ENCODE results near the gene ANXA3.
A peak's percentile ranks its signal among the peaks of the same experiment; 100 is the strongest.
"Not testable (repeated sequence)": the region's sequence is repeated elsewhere in the genome, so short reads cannot be mapped to it uniquely, and the experiment has no call there.

Gene ANXA3

DNA sequence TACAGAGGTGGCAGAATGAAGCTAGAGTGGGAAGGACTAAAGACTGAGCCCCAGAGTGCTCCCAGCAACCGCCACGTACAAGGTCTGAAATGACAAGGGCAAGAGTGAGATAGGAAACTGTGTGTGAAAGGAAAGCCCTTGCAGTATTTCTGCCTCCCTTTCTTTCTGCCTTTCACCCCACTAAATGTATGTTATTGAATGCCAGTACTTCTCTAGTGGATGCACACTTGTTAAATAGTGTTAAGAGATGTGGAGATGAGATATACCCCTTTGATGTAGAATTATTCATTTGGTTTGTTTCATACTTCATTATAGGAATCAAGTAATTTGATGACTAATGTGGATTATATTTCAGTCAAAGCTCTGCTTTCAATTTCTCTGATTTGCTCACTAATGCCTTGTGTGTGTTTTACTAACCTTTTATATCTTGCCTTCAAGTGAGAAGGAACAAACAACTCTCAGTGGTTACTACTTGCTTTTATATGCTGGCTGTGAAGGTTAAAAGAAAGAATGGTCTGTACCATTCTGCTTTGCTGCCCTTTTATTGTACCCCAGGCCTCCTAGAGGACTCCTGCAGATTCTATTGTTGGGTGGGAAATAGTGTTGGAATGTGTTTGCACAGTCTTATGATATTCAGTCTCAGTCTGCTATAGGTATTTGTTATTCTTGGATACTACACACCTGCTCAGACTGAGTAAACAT is 8.0 kb upstream of the ANXA3 start:
- no peak for DNase-seq

DNA sequence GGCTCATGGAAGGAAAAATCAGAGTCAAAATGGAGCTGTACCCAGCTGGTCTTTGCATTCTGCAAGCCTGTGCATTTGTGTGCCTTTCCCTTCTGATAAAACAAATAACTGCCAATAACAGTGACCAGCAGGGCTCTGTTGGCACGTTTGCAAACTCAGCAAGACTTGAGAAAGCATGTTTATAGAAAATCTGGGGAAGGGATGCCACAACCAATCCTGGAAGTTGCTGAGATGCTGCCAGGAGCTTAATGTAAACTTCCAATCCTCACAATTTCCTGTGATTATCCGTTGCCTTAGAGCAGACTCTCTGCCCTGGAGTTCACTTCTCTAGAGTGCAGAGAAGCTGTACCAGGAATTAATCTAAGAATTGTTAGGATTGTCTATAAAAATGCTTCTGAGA is 6.9 kb upstream of the ANXA3 start:
- DNase-seq, result no peak

DNA sequence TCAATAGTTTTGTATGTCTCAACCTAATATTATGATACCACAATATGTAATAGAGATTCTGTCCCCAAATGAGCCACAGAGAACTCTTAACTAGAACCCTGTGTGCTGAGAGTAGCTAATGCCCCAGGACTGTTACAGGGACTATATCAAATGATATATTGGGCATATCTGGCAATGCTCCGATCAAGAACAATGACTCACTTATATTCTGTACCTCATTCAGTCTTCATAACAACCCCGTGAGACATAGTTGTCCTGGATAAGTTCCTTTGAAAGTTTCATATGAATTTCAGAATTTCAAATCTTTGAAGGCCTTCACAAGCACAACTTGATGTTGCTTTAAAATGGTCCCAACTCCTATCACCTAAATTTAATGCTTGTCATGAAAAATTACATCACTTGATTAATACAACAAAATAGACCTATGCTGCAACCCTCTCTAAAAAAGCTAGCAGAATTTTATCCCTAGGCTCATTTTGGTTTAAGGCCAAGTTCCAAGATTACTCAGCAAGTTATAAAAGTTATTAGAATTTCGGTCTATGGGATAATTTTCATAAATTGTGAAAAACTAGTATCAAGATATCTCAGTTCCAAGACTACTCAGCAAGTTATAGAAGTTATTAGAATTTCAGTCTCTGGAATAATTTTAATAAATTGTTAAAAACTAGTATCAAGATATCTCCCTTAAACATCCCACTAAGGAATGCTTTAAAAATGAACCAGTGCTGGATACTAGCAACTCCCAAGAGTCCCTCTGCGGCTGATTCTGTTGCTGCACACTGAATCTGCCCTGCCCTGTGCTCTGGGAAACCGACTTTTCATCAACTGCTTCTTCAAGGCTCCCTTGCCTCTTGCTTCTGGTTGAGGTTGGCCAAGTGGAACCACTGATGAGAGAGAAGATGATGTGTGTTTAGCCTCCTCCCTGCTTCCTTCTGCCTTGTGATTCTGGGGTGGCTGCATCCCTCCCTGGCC is 6.0 kb upstream of the ANXA3 start:
- DNase-seq, result no peak

DNA sequence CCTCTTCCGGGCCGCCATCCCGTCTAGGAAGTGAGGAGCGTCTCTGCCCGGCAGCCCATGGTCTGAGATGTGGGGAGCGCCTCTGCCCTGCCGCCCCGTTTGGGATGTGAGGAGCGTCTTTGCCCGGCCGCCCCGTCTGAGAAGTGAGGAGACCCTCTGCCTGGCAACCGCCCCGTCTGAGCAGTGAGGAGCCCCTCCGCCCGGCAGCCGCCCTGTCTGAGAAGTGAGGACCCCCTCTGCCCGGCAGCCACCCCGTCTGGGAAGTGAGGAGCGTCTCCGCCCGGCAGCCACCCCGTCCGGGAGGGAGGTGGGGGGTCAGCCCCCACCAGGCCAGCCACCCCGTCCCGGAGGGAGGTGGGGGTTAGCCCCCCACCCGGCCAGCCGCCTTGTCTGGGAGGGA is 3.7 kb upstream of the ANXA3 start:
- DNase-seq, result not testable (repeated sequence)

DNA sequence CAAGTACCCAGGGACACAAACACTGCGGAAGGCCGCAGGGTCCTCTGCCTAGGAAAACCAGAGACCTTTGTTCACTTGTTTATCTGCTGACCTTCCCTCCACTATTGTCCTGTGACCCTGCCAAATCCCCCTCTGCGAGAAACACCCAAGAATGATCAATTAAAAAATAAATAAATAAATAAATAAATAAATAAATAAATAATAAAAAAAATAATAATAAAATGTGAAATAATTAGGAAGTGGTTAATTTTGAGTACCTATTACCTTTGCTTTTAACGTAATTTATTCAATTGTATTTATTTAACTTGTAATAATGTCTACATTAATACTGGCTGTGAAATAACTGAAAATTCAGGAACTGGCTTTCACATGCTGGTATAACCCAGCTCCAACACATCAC is 2.7 kb upstream of the ANXA3 start:
- not testable (repeated sequence) for DNase-seq

DNA sequence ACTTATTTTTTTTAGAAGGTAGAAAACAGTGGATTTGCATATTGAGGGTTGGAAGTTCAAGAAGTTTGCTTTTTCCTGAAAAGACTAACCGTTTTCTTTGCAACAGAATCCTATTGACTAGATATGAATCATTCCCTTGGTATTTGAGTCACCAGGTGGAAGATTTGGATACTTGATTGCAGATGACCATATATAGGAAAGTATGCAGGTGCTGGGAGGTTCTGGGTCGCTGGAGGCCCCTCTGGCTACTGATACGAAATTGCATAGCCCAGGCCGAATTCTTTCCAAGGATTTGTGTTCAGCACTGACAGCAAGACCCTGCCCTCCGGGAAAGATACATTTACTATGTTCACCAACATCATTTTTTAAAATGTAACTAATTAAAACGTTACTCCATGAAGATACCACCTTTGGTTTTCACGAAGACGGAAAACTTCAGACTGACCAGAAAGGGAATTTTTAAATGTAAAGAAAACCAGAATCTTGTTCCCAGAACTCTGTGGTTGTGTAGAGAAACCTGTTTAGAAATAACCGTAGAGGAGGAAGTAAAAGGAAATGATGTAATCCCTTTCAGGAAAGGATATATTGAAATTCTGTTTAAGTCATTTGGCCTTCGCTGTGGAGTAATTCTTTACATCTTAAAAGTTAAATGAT is 946 bp downstream of the ANXA3 start:
- DNase-seq, result peak in 2 of 4 experiments; percentile 57 to 61

DNA sequence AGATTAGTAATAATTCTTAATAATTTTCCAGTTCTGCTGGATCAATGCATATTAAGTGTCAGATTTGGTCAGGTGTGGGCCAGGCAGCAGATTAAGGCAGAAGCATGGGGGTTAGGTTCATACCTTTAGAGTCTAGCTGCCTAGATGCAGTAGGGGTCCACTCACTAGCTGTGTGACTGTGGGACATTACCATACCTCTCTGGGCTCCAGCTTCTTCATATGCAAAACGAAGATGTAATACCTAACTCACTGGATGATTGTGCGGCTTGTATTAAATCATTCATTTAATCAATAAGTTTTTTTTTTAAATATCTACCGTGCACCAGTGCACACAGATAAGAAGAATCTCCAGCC is 1.4 kb downstream of the ANXA3 start:
- DNase-seq, result no peak

DNA sequence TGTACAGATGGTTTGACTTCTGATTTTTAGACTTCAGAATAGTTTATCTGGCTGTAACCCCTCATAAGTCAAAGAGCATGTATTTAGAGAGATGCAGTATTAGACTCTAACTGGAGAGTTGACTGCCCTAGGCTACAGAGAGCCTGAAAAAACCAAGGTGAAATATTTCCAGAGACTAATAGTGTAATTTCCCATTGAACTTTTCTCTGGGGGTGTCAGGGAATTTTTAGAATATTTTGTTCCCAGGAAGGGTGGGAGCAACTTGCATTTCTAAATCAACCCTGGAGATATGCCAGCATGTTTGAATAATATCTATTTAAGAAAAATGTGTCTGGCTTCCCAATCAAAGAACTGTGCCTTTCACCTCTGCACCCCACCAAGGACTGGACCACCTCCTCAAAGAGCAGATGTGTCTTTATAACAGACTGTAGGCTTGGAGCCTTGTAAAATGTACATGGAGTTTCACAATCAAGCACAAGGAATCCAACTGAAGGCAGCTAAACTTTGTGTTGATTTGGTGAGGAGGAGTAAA is 2.0 kb downstream of the ANXA3 start:
- DNase-seq, result no peak

DNA sequence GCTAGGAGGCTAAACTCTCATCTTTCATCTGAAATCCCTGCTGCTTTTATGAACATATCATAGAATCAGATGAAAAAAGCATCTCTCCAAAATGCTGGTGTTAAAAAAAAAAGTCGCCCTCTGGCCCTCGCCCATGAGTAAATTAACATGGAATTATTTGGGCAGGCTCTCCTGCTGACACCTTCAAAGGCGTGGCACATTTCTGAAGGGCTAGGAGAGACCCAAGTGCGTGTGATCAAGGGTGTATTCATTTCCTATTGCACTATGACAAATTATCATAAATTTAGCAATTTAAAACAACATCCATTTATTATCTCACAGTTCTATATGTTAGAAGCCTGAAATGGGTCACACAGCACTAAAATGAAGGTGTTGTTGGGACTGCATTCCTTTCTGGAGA is 5.1 kb downstream of the ANXA3 start:
- DNase-seq, result no peak

DNA sequence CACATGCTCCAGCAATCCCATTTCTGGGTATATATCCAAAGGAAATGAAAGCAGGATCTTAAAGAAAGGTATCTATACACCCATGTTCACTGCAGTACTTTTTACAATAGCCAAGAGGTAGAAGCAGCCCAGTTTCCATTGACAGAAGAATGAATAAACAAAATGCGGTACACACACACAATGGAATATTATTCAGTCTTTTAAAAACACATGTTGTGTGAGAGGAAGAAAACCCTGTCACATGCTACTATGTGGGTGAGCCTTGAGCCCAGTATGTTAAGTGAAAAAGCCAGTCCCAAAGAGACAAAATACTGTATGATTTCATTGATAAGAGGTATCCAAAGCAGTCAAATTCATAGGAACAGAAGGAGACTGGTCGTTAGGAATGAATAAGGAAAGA is 6.3 kb downstream of the ANXA3 start:
- peak in 2 of 4 experiments; percentile 6 to 10 for DNase-seq

DNA sequence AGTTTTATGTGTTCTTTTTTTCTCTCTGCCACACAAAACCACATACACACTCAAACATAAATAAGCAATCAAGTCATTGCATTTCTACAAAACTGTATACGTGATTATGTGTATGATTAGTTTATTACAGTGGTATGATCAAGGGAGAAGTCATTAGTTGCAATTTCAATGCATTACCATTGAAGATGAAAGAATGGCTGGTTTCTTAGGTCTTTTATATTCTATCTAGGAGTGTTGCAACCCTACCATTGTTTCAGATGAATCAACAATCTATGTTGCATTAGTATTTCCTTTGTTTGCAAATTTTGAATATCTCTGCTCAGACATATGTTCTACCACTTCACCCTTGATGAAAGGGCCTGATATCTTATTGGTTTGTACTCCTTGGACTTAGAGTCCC is 6.8 kb downstream of the ANXA3 start:
- no peak for DNase-seq

DNA sequence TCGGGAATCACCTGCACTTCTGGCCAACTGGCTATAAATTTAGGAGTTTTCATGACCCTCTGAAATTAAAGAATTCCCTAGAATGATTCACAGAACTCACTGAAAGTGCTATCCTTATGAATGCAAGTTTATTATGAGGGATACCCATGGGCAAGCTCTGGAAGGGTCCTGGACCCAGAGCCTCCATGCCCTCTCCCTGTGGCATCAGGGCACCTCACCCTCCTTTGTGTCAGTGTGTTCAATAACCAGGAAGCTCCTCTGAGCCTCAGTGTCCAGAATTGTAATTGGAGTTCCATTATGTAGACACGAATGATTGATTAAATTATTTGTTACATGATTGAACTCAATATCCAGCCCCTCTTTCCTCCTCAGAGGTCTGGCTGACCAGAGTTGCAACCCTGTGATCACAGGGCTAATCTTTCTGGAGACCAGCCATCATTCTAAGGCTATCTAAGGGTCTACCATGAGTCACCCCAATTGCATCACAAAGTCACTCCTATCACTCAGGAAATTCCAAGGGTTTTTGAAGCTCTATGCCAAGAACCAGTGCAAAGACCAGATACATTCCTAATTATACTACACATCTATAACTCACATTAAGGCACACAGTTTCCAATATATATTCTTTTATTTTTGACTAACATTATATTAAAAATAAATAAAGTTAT is 8.9 kb downstream of the ANXA3 start:
- DNase-seq, result no peak

DNA sequence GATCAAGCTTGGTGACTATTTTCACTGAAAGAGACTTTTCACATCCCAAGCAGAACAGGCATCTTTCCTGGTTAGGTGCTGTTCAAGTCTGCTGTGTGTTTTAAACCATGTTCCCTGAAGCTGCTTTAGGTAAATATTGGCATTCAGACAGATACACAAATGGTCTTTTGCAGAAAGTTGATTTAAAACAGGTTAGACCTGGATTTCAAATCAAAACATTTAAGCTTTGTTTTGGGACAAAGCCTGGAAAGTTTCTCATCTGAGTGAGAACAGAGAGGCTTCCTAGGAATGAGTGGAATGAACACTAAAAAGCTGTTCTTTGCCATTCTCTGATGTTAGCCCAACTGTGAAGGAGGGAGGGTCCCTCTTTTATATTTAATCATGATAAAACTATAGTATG is 10.1 kb downstream of the ANXA3 start:
- no peak for DNase-seq

DNA sequence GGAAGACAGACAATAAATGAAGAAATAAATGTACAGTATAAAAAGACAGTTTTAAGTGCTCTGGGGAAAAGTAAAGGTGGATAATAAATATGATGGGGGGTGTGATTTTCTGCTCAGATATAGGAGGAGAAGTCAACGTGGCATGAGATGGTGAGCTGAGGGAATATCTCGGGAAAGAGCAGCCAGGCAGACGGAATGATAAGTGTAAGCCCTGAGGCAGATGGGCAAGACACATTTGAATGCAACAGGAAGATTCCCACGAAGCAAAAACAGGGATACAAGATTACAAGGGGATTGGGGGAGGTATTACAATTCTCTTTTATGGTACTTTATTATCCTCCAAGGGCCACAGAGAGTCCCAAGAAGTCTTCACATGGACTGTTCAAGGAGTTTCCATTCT is 11.1 kb downstream of the ANXA3 start:
- no peak for DNase-seq

DNA sequence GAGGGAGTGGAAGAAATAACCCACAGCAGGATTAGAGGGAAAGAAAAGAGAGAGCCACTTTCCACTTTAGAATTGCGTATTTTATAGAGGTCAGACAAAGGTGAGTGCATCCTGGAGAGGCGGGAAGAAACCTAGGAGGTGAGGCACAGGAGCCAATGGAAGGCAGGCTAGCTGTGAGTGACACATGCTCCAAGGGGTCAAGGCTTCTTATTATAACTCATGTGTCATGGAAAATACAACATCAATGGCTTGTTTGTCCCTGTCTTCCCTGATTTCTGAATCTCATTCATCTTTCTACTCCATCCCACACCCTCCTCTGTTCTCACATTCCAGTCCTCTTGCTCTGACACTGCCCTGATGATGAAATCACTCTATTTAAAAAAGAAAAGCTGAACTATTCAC is 14.4 kb downstream of the ANXA3 start:
- DNase-seq, result no peak

DNA sequence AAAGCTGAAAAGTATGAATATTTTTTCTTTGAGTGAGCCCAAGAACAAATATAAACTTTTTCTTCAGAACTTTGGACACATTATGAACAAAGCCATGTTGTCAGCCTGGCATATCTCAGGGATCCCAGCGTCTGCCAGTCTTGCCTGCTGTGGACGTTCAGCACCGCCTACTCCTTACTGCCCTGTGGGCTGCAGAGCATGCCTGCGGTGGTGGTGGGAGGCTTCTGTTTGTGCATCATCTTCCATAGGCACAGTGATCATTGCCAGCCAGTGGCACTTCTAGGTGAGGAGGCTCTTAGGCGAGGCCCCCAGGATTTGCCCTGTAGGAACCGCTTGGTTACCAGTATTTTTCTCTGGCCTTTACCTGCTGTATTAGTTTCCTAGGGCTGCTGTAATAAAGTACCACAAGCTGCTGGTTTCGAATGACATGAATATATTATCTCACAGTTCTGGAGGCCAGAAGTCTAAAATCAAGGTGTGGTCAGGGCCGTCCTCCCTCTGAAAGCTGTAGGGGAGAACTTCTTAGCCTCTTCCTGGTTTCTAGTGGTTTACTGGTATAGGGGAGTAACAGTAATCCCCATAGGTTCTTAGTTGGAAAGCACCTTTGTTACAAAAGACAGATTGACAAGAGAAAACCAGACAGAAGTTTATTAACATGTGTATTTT is 15.4 kb downstream of the ANXA3 start:
- DNase-seq, result no peak

DNA sequence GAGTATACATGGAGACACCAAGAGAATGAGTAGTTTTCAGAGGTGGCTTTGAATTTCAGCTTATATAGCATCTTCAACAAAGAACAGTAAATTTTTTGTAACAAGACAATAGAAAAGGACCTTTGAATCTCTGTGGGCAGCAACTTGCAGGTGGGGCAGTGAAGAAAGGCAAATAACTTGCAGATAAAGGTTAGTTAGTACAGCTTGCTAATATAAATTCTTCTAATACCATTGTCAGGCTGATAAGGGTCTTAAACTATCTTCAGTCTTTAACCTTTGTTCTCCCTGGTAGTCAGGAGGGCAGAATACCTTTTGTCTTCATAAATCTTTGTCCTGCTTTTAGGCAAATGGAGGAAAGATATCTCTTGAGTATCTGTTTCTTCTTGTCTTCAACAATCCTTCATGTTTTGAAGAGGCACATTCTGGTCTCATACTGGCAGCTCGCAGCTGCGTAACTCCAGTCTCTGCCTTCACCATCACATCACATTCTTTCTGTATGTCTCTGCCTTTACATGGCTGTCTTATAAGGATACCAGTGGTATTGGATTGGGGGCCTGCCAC is 16.0 kb downstream of the ANXA3 start:
- DNase-seq, result no peak

DNA sequence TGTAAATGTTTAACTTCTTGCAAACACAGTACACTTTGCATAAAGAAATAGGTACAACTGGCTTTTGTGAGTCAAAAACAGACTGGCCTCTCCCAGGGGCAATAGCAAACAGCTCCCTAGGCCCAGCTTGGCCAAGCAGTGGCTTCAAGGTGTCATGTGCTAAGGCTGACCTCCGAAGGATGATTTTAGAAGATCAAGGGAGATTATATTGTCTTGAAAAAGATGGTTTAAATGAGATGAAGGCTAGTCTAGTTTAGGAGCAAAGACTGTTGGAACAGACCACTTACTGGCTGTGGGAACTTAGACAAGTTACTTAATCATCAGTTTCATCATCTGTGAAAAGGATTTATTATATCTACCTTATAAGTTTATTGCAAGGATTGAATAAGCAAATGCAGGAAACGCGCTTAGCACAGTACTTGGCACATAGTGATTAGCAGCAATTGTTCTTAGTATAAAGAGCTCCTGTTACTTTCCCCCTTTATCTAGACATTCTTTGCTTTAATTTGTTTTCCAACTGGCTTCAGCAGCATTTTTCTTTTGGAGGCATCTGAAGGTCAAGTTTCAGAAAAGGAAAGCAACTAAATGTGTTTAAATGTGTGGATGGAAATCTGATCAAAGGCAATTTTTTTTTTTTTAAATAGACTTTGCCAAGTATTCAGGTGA is 17.2 kb downstream of the ANXA3 start:
- DNase-seq, result no peak

DNA sequence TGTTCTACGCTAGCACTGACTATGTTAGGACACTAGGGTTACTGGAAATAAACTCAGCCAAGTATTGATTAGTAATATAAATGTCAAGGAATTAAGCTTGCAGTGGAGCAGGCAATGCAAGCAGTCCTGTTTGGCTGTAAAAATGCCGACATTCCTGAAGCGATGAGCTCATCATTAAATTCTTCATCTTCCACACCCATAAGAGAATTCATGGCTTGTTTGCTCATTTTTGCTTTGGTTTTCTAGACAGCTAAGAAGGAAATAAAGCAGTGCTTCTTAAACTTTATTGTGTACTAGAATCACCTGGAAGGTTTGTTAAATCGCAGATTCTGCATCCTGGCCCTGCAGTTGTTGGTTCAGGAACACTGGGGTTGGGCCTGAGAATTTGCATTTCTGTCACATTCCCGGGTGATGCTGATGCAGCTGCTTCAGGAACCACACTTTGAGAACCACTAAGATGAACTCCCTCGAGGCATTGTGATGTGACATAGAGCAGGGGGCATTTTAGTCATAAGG is 17.8 kb downstream of the ANXA3 start:
- DNase-seq, result no peak

DNA sequence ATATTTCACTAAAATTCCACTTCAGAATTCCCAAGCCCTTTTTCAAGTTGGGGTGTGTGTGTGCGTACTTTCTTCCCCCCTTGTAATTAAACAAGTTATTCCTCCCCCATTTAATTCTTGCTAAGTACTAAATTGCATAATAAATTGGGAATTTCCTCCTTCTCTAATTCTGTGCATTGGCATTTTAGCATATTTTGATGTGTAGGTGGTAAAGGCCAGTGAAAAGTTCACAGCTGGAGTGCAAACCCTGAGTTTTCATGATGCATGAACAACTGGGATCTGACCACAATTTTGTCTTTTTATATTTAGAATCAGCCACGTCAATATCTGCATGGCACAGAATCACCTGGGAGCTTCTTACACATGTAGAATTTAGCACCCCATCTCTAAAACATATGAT is 18.5 kb downstream of the ANXA3 start:
- DNase-seq, result no peak

DNA sequence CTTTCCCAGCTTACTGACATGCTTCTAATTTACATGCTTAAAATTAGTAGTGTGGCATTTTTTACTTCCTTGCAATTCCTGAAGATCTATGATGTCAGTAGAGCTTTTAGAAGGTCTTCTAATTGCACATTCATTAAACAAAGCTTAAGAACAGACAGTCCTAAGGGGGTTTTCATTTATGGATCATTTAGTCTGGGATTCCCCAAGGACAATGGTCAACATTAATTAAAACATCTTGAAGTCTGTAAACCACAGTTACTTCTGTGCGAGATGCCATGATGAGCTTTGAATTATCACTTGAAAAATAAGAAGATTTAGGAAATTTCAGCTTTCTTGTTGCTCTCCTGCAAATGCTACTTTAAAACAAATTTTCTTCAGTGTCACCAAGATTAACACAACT is 20.2 kb downstream of the ANXA3 start:
- no peak for DNase-seq
